NCI-H2171 treated with DMSO at 0.1 percent for 48 hours (cell line): ENCODE measurements around the gene FANCC.
"Not testable (repeated sequence)": the region's sequence is repeated elsewhere in the genome, so short reads cannot be mapped to it uniquely, and the experiment has no call there.

ENCODE experiments used
- DNase-seq: peaks from one replicate; lab custom pipeline; 2025; lab: John Stamatoyannopoulos, UW

The FANCC gene

DNA sequence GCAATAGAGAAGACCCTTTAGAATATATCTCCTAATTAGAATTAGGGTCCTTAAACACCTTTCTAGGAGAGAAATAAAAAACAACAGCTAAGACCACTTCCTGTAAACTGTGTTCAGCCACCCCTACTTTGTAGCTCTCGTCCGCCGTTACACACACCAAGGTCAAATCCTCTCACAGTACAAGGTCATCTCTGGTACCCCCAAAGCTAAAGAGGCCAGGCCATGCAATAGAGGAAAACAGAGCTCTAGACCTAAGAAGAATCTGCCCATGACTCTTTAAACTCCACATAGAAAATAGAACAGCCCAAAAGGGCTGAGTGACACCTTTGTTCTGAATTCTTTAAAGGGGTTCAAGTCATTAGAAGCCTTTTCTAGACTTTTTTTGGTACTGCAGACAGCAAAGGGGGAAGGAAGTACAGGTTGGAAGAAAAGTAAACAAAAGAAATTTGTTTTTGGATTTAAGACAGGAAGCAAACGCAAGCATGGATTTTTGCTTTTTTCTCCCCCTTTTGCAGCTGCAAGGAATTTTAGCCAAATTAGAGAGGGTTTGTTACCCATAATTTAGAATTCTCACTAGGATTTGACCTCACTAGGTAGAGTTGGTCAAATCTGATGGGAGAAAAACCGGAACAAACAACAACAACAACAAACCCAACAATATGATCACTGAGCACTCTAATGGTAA lies 13.4 kb upstream of the FANCC start:
- DNase-seq = no peak

DNA sequence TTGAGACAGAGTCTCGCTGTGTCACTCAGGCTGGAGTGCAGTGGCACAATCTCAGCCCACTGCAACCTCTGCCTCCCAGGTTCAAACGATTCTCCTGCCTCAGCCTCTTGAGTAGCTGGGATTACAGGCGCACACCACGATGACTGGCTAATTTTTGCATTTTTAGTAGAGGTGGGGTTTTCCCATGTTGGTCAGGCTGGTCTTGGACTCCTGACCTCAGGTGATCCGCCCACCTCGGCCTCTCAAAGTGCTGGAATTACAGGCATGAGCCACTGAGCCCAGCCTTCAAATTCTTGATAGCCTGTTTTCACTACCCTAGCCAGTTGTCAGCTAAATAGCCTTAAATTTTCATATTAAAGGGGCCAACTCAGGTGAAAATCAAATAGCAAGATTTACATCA lies 11.6 kb upstream of the FANCC start:
- DNase-seq = not testable (repeated sequence)

DNA sequence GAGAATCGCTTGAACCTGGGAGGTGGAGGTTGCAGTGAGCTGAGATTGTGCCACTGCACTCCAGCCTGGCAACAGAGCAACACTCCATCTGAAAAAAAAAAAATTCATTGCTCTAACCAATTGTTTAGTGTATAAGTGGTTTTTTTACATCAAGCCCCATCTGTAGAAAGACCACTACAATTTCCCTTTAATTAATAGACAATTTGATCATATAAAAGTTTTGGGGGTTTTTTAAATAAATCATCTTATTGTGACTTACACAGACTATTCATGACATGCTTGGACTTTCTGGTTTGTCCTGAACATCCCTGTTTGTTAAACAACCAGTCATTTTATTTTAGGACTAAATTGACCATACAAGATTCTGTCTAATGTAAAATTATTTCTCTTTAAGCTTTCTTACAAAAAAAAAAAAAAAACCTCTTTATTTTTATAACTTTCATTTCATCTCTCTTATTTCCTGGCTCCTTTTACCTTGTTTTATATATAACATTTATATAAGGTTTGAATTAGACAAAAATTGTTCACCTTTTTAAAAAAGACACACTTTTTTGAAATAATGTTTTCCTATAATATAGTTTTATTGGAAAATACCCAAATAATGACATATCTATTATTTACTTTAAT lies 9.8 kb upstream of the FANCC start:
- DNase-seq = no peak

DNA sequence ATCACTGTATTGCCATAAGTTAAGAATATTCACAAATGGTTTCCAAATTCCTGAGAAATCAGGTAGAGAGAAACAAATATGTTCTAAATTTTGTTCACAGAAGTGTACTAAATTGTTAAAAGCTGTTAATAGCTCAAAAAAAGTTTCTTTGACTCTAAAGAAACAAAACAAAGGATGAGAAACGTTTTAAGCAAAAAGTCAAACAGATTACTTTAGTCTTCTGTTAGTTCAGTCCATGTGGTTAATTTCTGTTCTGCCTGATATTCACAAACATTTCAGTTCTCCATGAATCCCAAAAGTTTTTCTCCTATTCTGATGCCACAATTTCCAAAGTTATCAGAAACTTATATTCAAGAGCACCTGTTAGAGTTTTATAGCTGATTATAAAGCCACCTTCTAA lies 7.7 kb upstream of the FANCC start:
- no peak for DNase-seq

DNA sequence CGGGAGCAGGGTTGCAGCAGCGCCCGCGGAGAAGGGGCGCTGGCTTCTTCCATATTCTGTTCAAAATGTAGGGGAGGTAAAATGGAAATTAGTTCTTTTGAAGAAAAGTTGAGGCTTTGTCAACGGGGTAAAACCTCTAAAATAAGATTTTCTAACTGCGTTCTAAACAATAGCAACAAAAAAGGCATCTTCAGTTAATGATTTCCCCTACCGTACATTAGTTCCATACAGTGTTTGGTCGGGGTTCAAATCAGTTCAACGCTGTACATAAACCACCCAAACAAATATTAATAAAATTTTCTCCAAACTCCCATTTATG lies 343 bp upstream of the FANCC start:
- no peak for DNase-seq

DNA sequence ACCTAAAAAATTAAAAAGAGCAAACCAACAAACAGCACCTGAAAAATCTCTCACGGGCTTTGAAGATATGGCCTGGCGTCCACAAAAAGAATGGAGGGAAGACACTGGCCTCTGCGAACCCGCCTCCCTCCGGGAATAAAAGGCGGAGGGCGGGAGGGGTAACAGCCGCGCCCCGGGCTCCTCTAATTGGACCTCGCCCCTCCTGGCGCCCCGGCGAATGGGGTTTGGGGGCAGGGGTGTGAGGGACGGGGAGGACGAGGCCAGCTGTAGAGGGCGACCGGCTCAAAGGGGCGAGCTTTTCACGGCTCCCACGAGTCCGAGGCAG lies 753 bp downstream of the FANCC start:
- DNase-seq = peak; percentile 93

DNA sequence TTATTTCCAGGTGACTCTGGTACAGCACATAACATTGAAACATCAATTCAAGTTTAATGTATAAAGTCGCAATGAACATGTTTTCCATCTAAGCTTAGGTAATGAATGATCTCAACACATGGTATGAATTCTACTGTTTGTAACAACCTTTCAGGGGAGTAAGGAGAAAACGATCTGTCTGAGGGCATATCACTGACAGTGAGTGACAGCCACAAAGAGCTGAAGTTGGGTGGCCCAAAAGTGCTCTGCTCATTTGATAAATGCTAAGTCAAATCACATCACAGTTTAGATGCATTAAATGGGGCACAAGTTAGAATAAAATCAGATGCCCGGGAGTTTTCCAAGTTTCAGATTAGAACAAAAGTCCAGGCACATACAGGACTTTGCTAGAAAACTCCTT lies 1.2 kb downstream of the FANCC start:
- peak; percentile 63 for DNase-seq

DNA sequence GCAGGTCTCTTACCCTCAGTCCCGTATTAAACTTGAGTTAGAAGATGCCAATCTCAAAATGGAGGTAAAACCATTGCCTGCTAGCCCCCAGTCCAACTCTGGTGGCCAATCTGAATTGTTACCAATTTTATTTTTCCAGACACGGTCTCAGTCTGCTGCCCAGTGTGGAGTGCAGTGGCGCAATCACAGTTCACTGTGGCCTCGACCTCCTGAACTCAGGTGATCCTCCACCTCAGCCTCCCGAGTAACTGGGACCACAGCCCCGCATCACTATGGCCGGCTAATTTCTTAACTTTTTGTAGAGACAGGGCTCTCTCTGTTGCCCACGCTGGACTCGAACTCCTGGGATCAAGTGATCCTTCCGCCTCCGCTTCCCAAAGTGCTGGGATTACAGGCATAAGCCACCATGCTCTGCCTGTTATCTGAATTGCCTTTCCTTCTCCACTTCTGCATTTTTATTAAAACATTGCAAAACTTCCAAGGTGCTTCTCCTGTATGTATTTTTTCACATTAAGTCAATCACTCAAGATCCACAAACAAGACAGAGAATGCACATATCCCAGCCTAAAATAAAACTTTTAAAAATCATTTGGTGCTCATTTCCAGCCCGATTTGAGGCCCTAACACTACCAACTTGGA lies 2.3 kb downstream of the FANCC start:
- DNase-seq = no peak

DNA sequence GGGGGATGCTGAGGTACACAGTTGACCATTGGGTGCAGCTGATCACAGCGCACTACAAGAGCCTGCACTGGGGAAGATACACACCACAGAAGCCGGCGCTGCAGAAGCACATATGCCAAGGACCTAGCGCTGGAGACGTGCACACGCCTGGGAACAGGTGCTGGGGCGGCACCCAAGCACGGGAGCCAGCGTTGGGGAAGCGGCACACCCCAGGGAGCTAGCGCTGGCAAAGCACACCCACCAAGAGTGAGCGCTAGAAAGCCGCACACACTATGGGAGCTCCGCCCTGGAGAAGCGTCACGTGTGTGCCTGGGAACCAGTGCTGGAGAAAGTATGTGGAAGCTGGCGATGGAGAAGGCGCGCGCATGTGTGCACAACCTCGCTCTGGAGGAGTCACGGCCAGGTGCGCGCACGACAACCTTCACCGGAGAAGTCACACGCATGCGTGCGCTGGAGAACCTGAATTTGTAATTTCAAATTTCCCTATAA lies 4.5 kb downstream of the FANCC start:
- peak; percentile 99 for DNase-seq

DNA sequence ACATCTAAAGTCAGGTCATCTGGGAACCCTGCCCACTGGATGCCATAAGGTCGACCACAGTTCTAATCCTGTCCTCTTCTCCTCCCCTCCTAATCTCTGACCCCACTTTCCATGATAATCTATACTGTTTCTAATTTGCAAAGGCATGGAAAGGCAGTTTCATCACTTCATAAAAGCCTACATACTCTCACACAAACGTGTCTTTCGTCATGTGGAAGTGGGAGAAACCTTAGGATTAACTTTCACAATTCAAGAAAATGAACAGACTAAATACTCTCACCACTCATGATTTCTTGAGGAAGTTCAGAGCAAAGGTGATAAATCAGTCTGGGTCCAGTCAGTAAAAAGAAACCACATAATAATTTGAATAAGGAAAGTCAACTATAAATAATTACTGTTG lies 5.5 kb downstream of the FANCC start:
- DNase-seq = no peak

DNA sequence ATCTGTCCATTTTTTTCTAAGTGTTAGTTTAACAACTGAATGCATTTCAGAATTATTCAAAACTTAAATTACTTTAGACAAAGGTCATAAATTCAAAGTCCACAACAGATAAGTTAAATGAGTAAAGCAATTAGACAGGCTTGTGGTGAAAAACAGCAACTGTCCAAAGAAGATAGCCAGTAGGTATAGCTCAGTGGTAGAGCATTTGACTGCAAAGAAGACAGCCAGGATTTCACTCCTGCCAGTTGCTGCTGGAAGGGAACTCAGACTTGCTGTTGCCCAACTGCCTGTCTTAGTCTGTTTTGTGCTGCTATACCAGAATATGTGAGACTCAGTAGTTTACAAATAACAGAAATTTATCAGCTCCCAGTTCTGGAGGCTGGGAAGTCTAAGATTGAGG lies 10.0 kb downstream of the FANCC start:
- no peak for DNase-seq

DNA sequence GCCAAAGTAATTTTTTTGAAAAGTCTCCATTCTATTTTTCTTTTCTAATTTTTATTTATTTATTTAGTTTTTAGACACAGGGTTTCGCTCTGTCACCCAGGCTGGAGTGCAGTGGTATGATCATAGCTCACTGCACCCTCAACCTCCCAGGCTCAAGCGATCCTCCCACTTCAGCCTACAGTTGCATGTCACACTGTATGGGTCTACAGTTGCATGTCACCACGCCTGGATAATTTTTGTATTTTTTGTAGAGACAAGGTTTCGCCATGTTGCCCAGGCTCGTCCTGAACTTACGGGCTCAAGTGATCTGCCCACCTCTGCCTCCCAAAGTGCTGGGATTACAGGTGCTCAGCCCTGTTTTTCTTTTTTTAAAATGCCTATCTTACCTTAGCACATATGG lies 10.7 kb downstream of the FANCC start:
- DNase-seq = no peak

DNA sequence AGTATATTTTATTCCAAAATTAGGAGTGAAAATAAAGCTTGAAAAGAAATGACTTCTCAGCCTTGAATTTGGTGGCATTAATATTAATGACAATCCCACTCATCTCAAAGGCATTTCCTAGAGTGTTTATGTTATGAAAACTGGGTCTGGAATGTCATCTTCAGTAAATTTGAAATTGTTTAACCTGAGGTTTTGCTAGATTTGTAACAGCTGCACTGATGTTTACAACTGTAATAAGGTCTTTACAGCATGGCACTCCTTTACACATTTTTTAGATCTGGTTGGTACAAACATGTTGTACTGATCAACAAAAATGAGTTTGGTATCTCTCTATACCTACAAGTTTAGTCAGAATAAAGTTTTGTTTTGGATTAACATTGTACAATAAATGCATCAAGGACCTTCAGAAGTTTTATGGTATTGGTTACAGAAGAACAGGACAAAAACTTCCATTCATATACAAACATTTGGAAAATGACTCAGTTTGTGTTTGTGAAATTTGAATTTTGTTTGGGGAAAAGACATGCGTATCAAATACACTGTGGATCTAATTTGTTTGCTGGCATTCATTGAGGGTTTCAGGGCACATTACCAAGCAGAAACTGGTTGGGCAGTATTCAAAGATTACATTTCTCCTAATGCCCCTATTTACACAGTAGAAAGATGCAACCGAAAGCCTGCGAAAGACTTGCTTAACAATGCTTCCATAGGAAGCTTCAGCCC lies 11.6 kb downstream of the FANCC start:
- no peak for DNase-seq

DNA sequence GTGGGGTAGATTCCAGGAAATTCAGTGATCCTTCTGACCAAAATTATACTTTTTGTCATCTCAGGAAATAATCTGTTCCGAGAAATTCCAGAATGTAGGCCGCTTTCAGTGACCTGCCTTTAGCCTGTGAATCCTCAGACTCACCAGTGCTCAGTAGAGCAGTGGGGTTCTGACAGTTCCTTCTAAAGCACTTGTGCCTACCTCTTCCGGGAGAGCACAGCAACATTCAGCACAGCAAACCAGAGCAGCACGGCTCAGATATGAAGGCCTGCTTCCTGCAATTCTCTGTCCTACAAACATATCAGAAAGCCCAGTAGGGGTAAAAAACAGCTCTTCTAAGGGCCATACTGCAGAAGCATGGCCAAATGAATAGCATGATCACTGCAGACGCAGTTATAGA lies 15.0 kb downstream of the FANCC start:
- no peak for DNase-seq

DNA sequence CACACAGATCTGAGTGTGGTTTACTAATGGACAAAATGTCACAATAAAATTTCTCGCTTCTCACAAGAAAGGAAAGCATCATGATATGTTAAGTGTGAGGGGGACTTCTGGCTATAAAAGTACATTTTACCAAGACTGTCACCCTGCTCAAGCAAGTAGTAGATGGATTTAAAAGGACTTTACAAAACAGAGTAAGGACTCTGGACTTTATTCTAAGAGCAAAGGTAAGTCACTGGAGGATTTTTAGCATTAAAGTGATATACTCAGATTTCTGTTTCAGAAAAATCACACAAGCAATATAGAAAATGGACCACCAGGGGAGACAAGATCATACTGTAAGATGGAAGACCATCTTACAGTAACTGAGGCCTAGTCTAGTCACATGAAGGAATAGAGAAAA lies 19.7 kb downstream of the FANCC start:
- DNase-seq = no peak

DNA sequence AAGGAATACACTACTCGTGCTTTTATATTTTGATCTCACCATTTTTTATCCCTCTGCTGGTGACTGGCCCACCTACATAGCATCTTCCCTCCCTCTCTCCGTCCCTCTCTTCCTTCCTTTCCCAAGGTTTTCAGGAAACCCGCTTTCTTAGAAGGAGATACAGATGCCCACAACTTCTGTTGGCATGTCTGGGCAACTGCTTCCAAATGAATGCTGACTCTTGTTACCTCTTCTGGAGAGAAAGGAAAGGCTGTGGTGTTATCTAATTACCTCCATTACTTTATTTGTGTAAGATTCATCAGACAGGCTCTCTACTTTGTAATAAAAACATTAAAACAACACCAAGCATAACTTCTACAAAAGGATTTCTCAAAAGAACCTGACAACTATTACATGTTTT lies 20.2 kb downstream of the FANCC start:
- DNase-seq = peak; percentile 83

DNA sequence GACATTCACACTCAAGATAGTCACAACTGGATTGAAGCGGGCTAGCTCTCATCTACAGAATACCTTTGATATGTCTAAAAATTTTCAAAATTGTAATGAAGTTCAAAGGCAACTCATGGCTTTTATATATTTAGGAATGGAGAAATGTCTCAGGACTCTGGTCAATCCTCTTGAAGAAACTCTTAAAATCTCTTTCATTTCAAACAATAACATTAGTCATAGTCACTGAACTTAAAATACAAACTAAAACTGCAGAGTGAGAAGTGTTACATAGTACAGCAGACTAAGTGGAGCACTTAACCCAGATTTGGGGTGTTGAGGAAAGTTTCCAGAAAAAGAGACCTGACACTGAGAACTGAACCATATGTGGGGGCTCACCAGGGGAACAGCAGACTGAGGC lies 20.7 kb downstream of the FANCC start:
- DNase-seq = no peak

DNA sequence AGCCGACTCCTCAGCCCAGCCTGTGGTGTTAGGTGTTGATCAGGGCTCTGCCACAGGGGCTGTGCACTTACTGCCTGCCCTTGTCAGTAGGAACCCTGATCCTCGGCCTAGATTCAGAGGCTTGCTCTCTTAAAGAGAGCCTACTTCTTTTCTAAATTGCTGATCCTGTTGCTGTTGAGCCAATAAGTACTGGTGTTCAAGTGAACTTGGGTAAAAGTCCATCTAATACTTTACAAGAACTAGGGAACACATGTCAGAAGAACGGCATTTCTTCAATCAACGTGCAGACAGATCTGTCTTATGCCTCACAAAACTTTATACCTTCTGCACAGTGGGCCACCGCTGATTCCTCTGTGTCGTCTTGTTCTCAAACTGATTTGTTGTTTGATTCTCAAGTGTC lies 24.2 kb downstream of the FANCC start:
- DNase-seq = not testable (repeated sequence)

DNA sequence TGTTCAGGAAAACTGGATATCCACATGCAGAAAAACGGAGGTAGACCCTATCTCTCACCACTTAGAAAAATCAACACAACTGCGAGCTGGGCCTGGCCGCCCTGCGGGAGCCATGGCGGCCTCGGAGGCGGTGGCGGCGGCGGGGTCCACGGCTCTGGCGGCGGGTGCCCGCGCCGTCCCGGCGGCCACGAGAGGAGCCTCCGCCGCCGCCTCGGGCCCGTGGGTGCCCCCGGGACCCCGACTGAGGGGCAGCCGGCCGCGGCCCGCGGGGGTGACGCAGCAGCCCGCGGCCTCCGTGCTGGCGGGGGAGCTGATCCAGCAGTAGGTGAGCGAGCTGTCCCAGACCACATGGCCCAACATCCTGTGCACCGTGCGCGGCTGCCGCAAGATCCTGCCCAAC lies 25.3 kb downstream of the FANCC start:
- no peak for DNase-seq

DNA sequence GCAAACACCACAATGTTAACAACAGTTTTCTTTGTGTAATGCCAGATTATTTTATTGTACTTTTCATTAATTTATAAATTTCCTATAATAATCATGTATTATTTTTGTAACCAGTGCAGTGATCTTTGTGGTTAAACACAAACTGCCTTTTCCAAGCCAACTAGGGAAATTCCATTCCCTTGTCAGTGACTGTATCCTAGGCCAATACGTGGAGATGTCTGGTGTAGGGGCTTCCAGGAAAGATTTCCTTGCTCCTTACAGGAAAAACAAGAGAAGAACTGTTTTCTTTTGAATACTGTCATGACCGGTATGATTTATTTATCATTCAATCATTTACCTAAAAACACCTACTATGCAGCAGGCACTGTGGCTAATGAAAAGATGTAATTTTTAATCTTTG lies 31.4 kb downstream of the FANCC start:
- DNase-seq = no peak

DNA sequence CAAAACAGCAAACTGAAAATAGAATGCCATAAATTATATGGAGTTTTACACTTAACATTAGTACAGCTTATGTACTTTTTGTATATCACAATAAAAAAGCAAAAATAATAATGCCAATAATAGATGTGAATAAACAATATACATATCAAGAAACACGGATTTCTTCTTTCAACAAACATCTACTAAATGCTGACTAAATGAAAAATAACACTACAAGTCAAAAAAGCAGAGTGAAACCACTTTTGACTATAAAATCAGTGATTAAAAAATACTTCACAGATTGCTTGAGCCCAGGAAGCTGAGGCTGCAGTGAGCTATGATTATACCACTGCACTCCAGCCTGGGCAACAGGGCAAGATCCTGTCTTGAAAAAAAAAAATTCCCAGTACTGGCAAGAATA lies 32.2 kb downstream of the FANCC start:
- no peak for DNase-seq

DNA sequence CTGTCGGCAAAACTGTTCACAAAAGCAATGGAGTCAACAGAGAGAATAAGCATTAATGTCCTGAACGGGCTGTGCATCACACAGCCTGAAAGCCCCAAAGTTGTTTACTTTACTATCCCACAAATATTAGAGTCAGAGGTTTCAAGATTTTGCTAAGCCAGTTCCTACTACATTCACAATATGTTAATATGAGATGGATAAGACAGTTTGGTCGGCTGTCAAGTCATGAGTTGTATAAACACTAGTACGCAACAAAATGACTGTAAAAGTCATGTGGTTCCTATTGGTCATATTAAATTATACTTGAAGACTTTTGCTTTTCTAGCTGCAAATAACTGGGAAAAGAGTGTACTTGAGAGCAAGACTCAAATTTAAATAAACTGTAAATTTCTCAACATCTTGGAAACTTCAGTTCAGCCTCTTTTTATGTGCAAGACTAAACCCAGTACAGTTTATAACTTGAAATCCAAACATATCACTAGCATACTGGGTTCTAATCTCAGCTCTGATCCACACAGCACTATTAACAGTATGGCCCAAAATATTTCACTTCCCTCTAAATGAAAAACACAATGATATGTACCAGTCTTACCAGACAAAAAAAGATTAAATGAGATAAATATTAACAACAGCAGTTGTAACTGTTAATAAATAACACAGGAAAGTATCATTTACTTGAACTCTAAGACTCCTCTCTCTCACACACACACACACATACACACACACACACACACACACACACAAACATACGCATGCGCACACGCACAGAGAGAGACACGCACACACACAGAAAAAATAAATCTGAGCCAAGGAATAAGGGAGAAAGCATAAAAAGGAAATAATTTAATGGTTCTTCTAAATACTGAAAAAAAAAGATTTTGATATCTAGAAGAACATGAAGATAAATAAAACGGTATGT lies 33.1 kb downstream of the FANCC start:
- DNase-seq = no peak
